Peyer's patch (tissue), 4 donors: ENCODE results near the gene DYRK1A. TPM values are rescaled to one million over a fixed set of nuclear protein-coding genes. Genes with fewer than 3 reads are reported as not detected.

Experiments
- DNase-seq, 3 donors: peaks; one replicate each; pipeline ENCODE4 v3.0.0-alpha.2; 2017 to 2019
- H3K27ac ChIP-seq, 4 donors: fragments of 200-600 bp; sonication (generic); one replicate each; pipeline ENCODE4 v1.5.1; 2016 to 2019
- H3K27me3 ChIP-seq, 2 donors: fragments of 200-600 bp; sonication (generic); one replicate each; pipeline ENCODE4 v1.5.1; 2019
- H3K36me3 ChIP-seq, 3 donors: fragments of 200-600 bp; sonication (generic); one replicate each; pipeline ENCODE4 v1.5.1; 2016 to 2019
- H3K4me1 ChIP-seq, 4 donors: fragments of 200-600 bp; sonication (generic); one replicate each; pipeline ENCODE4 v1.5.1; 2016 to 2019
- H3K4me3 ChIP-seq, 4 donors: fragments of 200-600 bp; sonication (generic); 1 replicate in 3 of 4; 2 replicates in 1 of 4; pipeline ENCODE4 v1.5.1; 2016 to 2019; ENCODE audit warnings: mild to moderate bottlenecking in 1 of 4
- H3K9me3 ChIP-seq, 4 donors: fragments of 200-600 bp; sonication (generic); one replicate each; pipeline ENCODE4 v1.5.1; 2016 to 2019; ENCODE audit warnings: mild to moderate bottlenecking in 1 of 4
- POLR2A ChIP-seq, 2 donors: fragments of 450-650 bp; IDR thresholded peaks; one replicate each; pipeline ENCODE4 v1.5.1; 2017; ENCODE audit warnings: antibody characterized with exemption in 2 of 2, mild to moderate bottlenecking in 2 of 2, moderate library complexity in 2 of 2
- total RNA-seq, 4 donors: library from RNA; depleted of rRNA; stranded (reverse); fragments of >200 nt; gene quantifications; one replicate each; pipeline ENCODE4 v1.1.0, GENCODE V29; 2016
- TF ChIP-seq, protein P1 (sequence below), 6 experiments: fragments of 450-650 bp in 4 of 6; fragments of 200-600 bp in 2 of 6; sonication (generic) in 1 of 6; IDR thresholded peaks; one replicate each; pipeline ENCODE4 v1.5.1; 2017 to 2019; ENCODE audit warnings: antibody characterized with exemption in 6 of 6, mild to moderate bottlenecking in 3 of 6, moderate library complexity in 1 of 6

The DYRK1A gene
- total RNA-seq, 4 donors from 2014 or later = 68.8 to 133 (median 81.3) TPM

DNA sequence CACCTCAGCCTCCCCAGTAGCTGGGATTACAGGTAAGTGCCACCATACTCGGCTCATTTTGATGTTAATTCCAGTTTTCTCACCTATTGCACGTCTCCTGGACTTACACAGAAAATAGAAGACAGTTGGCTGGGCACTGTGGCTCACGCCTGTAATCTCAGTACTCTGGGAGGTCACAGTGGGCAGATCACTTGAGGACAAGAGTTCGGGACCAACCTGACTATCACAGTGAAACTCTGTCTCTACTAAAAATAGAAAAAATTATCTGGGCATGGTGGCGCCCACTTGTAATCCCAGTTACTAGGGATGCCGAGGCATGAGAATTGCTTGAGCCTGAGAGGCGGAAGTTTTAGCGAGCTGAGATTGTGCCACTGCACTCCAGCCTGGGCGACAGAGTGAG, 44.1 kb downstream of the DYRK1A start:
- Histone ChIP-seq H3K9me3 (no peaks in the 10 kb centered on the region), H3K27me3 (no peaks in the 10 kb centered on the region), H3K27ac (no peak overlapping the region), H3K4me1 (peaks cover 0 to 57% (median 13%) of the 10 kb centered on the region in 4 donors), H3K36me3 (no peaks in the 10 kb centered on the region), H3K4me3 (no peak overlapping the region)
- TF ChIP-seq, protein P1, sequence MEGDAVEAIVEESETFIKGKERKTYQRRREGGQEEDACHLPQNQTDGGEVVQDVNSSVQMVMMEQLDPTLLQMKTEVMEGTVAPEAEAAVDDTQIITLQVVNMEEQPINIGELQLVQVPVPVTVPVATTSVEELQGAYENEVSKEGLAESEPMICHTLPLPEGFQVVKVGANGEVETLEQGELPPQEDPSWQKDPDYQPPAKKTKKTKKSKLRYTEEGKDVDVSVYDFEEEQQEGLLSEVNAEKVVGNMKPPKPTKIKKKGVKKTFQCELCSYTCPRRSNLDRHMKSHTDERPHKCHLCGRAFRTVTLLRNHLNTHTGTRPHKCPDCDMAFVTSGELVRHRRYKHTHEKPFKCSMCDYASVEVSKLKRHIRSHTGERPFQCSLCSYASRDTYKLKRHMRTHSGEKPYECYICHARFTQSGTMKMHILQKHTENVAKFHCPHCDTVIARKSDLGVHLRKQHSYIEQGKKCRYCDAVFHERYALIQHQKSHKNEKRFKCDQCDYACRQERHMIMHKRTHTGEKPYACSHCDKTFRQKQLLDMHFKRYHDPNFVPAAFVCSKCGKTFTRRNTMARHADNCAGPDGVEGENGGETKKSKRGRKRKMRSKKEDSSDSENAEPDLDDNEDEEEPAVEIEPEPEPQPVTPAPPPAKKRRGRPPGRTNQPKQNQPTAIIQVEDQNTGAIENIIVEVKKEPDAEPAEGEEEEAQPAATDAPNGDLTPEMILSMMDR (IDR thresholded peaks at IDR 0.05) = no peak
- no peak for TF ChIP-seq POLR2A (IDR thresholded peaks at IDR 0.05)
- DNase-seq = no peak

DNA sequence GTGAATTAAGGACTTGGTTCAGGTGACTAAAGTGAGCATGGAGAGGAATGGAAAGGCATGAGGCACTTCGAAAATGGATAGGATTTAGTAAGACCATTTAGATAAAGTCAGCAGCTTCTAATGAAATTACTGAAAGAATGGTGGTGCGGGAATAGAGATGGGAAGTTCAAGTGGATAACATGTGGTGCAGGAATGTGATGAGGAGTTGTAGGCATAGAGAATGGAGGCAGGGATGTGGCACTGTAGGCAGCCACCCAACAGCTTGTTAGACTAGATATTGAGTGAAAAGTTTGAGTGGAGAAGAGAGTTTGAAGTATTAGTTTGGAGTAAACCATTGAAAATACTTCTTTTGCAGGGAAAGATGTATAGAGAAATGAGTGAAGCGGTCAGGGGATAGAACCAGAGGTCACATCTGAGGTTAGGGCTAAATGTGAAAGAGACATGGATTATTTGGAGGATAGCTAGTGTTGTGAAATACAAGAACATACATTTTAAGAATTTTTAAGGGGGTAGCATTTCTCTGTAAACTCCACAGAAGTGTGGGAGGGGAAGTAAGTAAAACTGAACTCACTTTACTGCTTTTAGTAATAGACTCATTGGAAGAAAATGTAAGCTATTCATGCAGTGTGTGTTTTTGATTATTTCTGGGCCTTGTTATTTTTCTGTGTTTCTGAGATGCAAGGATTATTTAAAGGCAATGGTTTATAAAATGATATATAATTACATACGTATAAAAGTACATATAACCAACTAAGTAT, 46.2 kb downstream of the DYRK1A start:
- DNase-seq = no peak
- H3K9me3 ChIP-seq = no peaks in the 10 kb centered on the region
- TF ChIP-seq POLR2A (IDR thresholded peaks at IDR 0.05) = no peak
- no peaks in the 10 kb centered on the region for H3K27me3 ChIP-seq
- H3K4me3 ChIP-seq = no peak overlapping the region
- H3K27ac ChIP-seq = no peak overlapping the region
- peaks cover 0 to 56% (median 11%) of the 10 kb centered on the region in 4 donors for H3K4me1 ChIP-seq
- no peaks in the 10 kb centered on the region for H3K36me3 ChIP-seq

DNA sequence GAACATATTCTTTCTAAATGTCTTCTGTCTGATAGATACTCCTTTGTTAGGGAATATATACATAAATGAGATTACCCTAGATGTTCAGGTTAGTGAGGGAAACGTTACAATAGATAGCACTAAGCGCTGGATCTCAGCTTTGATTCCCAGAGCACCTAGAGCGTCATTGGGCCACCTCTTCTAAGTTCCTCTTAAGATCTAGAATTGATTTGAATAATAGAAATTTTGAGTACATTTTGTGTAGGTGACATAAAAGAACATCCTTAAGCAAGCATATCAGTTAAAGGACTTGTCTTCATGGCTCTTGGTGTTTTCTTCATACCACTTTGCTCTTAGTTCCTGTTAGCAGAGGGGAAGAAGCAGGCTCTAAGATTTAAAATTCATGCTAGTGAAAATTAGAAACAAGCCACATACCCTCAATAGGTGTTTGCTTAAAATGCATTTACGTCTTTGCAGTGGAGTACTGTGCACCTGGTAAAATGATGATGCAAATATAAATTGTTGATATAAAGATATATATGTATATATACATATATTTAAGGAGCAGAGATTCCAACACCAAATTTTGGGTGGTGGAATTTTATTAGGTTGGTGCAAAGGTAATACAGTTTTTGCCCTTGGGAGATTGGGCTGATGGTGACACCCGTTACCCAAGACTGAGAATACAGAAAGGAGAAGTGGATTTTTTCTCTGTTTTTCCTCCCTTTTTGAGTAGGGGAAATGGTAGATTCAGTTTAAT, 47.1 kb downstream of the DYRK1A start:
- Histone ChIP-seq H3K4me1 (peaks cover 0 to 47% (median 13%) of the 10 kb centered on the region in 4 donors), H3K9me3 (no peaks in the 10 kb centered on the region), H3K27me3 (no peaks in the 10 kb centered on the region), H3K27ac (no peak overlapping the region), H3K4me3 (no peak overlapping the region), H3K36me3 (no peaks in the 10 kb centered on the region)
- no peak for DNase-seq
- TF ChIP-seq, protein P1 (IDR thresholded peaks at IDR 0.05) = no peak
- TF ChIP-seq POLR2A (IDR thresholded peaks at IDR 0.05) = no peak

DNA sequence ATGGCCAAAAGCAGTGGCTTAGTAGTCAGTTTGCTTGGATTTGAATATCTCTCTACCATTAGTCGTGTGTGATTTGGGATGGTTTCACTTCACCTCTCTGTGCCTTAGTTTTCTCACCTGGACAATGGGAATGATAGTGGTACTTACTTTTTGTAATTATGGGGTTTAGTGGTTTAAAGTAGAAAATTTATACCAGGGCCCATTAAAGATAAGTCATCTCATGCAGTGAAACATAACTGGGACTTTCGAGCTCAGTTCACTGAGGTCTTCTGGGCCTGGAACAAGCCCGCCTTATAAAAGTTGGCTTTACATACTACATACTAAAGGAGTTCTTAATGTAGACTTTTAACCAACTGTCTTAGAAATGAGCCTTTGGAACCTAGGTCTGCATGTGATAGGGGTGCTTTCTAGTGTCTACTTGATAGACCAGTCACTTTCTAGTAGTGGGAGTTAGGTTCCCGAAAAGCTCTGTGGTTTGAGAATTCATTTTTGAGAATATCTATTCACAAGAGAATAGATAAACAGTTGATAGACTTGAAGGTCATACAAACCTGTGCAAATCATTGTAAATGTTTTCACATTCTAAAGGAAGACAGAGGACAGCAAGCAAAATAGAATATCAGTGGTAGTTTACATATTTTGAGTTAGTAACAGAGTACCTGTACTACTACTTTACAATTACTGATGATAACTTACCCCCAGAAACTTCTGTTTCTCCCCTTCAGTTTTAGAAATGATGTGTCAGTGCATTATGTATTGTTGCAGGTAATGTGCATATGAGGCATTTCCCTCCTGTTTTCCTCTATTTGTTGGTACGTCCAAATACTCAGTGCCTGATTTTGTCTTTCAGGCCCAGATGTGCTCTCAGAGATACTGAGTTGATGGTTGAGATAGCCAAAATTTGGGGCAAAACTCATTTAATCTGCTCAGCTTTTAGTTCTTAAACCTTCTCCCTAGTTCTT, 48.0 kb downstream of the DYRK1A start:
- H3K9me3 ChIP-seq = no peaks in the 10 kb centered on the region
- H3K4me1 ChIP-seq = peaks cover 0 to 48% (median 13%) of the 10 kb centered on the region in 4 donors
- H3K4me3 ChIP-seq = no peak overlapping the region
- no peaks in the 10 kb centered on the region for H3K36me3 ChIP-seq
- no peak overlapping the region for H3K27ac ChIP-seq
- no peak for TF ChIP-seq POLR2A (IDR thresholded peaks at IDR 0.05)
- TF ChIP-seq, protein P1 (IDR thresholded peaks at IDR 0.05) = no peak
- no peak for DNase-seq
- no peaks in the 10 kb centered on the region for H3K27me3 ChIP-seq

DNA sequence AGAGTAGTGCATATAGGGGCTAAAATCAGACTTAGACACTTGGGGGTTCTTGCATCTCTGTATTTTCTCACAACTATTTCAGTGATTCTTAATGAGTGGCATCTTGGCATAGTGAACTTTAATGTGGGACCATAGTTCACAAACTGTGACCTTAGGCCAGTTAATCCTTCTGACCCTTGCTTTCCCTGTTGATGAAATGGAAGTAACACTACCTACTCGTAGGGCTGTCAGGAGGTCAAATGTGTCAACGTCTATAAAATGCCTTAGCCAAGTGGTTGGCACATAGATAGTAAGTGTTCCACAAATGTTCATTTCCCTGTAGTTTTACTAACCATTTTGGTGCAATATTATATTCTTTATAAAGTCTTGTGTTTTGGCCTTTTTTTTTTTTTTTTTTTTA, 49.4 kb downstream of the DYRK1A start:
- Histone ChIP-seq H3K9me3 (no peaks in the 10 kb centered on the region), H3K27me3 (no peaks in the 10 kb centered on the region), H3K4me1 (peaks cover 0 to 51% (median 13%) of the 10 kb centered on the region in 4 donors), H3K27ac (peak overlapping the region in 2 of 4 donors; percentile 10 to 16), H3K36me3 (no peaks in the 10 kb centered on the region), H3K4me3 (no peak overlapping the region)
- no peak for DNase-seq
- TF ChIP-seq, protein P1 (IDR thresholded peaks at IDR 0.05) = no peak
- TF ChIP-seq POLR2A (IDR thresholded peaks at IDR 0.05) = no peak
